ENCODE measurements around the gene AGL.
"Not testable (repeated sequence)": the region's sequence is repeated elsewhere in the genome, so short reads cannot be mapped to it uniquely, and the experiment has no call there.

Gene AGL

GRCh38 chr1:99944192-99944591, 94.0 kb downstream of the AGL start:
- DNase-seq: no peak

- no peak for DNase-seq
These were observed 95.0 kb downstream of the AGL start for GRCh38 chr1:99945174-99945573.

DNA sequence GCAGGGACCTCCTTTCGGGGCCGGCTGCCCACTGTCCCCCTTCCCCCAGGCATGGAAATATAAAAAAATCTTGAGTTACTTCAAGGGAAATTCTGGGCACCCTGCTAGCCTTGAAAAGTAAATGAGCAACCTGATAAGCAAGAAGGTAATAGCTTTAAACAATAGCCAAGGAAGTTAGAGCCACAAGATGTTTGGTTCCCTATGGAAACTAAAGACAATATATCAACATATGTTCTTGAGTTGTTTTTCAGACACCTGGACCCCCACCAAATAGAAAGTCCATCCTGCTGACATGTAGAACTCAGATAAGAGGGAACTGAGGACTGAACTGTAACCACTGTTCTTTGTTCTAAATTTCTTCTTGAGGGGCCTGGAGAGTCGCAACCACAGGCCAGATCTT, 100.3 kb downstream of the AGL start:
- no peak for DNase-seq

DNA sequence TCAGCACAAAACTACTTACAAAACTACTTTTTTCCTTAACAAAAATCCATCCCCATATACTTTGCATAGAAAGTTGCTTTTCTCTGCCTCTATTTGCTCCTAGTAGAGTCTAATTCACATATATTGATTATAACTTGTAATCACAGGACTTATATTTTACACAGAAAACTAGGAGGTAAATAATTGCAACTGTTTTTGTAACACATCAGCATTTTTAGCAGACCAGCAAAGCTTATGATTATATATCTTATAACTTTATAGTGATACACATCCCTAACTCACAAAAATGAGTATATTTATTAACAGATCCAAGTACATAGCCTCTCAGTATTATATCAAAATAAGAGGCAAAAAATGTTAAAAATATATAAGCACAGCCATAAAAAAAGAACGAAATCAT, 102.4 kb downstream of the AGL start:
- DNase-seq: no peak

GRCh38 chr1:99955375-99955774, 105.2 kb downstream of the AGL start:
- no peak for DNase-seq

GRCh38 chr1:99956755-99957154, 106.6 kb downstream of the AGL start:
- no peak for DNase-seq

- DNase-seq: no peak
These were observed 107.7 kb downstream of the AGL start for GRCh38 chr1:99957818-99958217.

- not testable (repeated sequence) for DNase-seq
These were observed 109.1 kb downstream of the AGL start for GRCh38 chr1:99959189-99959705.

DNA sequence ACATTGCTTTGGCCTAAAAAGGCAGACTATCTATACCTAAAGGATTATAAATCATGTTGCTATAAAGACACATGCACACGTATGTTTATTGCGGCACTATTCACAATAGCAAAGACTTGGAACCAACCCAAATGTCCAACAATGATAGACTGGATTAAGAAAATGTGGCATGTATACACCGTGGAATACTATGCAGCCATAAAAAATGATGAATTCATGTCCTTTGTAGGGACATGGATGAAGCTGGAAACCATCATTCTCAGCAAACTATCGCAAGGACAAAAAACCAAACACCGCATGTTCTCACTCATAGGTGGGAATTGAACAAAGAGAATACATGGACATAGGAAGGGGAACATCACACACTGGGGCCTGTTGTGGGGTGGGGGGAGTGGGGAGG, 110.1 kb downstream of the AGL start:
- DNase-seq: not testable (repeated sequence)

DNA sequence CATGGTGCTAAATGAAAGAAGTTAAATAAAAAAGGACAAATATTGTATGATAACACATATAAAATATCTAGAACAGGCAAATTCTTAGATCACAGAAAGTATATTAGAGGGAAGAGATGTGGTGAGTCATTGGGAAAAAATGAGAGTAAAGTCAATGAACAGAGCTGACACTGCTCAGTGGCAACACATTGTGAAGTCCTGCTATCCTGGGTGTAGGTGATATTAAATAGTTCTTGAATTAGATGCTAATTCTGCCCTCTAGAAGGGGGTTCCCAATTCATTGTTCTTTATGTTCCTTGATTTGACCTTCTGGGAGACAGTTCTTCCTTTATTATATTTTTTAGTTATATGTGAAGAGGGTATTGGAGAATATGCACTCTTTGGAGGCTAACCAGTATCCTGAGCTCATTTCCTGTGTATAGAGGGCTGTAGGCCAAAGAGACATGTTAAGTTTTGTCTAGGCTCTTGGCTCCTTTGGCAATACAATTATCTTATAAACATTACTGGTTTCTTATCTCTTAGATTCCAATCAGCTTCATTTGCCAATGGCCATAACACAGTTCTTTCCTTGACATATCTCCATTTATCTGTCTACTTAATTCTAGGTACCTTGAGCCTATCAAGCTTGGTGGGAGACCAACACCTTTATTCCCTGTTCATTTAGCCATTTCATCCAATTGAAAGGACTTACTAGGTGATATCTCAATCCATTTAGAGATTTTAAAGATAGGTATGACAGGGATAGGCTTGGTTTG, 113.1 kb downstream of the AGL start:
- DNase-seq: no peak

DNA sequence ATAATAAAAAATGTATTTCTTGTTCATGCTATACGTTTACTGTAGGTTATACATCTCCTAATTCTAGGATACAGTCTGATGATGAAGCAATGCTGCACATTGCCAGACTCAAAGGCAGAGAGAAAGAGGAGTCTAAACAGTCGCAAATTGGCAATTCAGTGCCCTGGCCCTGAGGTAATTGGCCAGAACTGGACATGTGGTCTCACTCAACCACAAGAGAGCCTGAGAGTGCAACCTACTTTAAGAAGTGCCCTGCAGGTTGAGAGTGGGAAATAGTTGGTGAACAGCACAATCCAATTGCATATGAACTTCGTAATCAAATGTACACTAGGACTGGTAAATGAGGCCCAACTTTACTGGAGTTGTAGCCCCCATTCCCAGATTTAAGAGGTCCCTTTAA, 114.6 kb downstream of the AGL start:
- DNase-seq: no peak

DNA sequence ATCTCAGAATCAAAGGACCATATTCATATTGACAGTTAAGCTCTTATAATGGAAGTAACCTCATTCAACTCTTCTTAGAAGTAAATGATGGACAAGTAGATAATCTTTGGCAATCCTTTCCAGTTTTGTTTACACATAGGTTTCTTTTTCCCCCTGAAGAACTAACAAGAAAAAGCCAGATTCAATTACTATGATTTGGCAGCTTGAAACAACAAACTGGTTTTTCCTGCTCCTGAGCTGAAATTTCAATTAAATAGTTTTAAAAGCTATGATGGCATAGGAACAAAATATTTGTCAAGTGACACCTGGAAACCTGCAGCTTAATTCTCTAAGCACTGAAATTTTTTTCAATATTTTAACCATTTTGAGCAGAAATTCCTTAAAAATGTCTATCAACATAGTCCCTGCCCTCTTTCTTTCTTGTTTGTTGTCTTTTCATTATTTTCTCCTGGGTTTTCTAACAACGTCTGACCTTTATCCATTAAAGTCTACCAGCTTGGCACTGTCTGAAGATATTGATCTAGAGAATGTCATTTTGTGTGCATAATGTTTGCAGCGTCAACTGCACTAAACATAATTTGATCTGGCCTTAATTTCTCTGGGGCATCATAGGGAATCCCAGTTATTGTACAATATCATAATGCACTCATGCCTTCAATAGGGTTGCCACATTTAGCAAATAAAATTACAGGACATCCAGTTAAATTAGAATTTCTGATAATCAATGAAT, 115.7 kb downstream of the AGL start:
- no peak for DNase-seq

- DNase-seq: no peak
These were observed 118.1 kb downstream of the AGL start for GRCh38 chr1:99968214-99968613.

DNA sequence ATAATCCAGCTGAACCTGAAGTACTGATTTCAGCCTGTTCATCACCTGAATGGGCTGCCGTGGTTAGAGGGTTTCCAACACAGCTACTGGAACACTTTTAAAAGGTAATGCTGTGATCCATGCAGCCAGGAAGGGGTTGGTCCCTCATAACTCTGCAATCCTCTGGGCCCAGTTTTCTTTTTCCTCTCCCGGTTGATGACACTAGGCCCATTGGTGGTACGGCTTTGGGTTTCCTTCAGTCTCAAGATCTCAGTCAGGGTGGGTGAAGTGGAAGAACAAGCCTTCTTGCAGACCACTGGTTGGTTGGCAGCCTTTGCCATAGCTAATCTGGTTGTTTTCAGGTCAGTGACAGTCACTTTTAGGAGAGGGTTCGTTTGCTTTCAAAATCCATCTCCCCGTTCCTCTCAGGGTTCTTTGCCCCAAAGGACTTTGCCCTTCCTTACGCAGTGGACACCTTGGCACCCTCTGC, 119.1 kb downstream of the AGL start:
- no peak for DNase-seq

- peak; percentile 69 for DNase-seq
These were observed 119.8 kb downstream of the AGL start, which contains the start of gene SLC35A3 for GRCh38 chr1:99969729-99970621. TSS of gene SLC35A3 (plus strand) at chr1:99969996. CDS start at chr1:99993555, 23,559 bp downstream.

- no peak for DNase-seq
These were observed 120.6 kb downstream of the AGL start for GRCh38 chr1:99970713-99971255.

GRCh38 chr1:99972066-99972465, 121.9 kb downstream of the AGL start:
- DNase-seq: not testable (repeated sequence)
